Suprapubic skin (tissue), 4 donors: ENCODE measurements around the gene OR4D10. TPM values are rescaled to one million over a fixed set of nuclear protein-coding genes. Genes with fewer than 3 reads are reported as not detected.
"Not testable (repeated sequence)": the region's sequence is repeated elsewhere in the genome, so short reads cannot be mapped to it uniquely, and the experiment has no call there.

Experiments
- DNase-seq, 2 donors: peaks; one replicate each; pipeline ENCODE4 v3.0.0-alpha.2; 2019; ENCODE audit warnings: low spot score in 2 of 2
- H3K27ac ChIP-seq: fragments of 200-600 bp; sonication (generic); one replicate; pipeline ENCODE4 v1.5.1; 2019
- H3K27me3 ChIP-seq: fragments of 200-600 bp; sonication (generic); one replicate; pipeline ENCODE4 v1.5.1; 2019
- H3K36me3 ChIP-seq: fragments of 200-600 bp; sonication (generic); one replicate; pipeline ENCODE4 v1.5.1; 2019
- H3K4me1 ChIP-seq: fragments of 200-600 bp; sonication (generic); one replicate; pipeline ENCODE4 v1.5.1; 2019
- H3K4me3 ChIP-seq: fragments of 200-600 bp; sonication (generic); one replicate; pipeline ENCODE4 v1.5.1; 2019; ENCODE audit warnings: mild to moderate bottlenecking
- H3K9me3 ChIP-seq: fragments of 200-600 bp; sonication (generic); one replicate; pipeline ENCODE4 v1.5.1; 2019
- CTCF ChIP-seq, 2 donors: fragments of 200-600 bp in 1 of 2; fragments of 450-650 bp in 1 of 2; sonication (generic) in 1 of 2; IDR thresholded peaks; one replicate each; pipeline ENCODE4 v1.5.1; 2016 to 2019; ENCODE audit warnings: antibody characterized with exemption in 2 of 2, mild to moderate bottlenecking in 1 of 2, moderate library complexity in 1 of 2
- EP300 ChIP-seq: sonication (generic); formaldehyde crosslinking; IDR thresholded peaks from one replicate; pipeline ENCODE4 v1.6.1; 2017; ENCODE audit warnings: antibody characterized with exemption
- POLR2A ChIP-seq, 2 donors: fragments of 450-650 bp; IDR thresholded peaks; one replicate each; pipeline ENCODE4 v1.6.1; 2017; ENCODE audit warnings: antibody characterized with exemption in 2 of 2, mild to moderate bottlenecking in 2 of 2, moderate library complexity in 2 of 2
- POLR2AphosphoS5 ChIP-seq, 3 donors: sonication (generic); formaldehyde crosslinking; IDR thresholded peaks; one replicate each; pipeline ENCODE4 v1.6.1; 2017; ENCODE audit warnings: antibody characterized with exemption in 3 of 3
- WGBS: methylation state at CpG from one replicate; pipeline ENCODE4 v1.1.5; 2018; 5-methylcytosine and 5-hydroxymethylcytosine counted together
- total RNA-seq, 4 donors: library from RNA; depleted of rRNA; stranded (reverse); fragments of >200 nt; gene quantifications; one replicate each; pipeline ENCODE4 v1.1.0, GENCODE V29; 2016

The OR4D10 gene
- total RNA-seq, 4 donors from 2014 or later, result not detected

- 69% methylated on average over 4 of the region's 4 CpGs for WGBS
- no peaks in the 10 kb centered on the region for H3K9me3 ChIP-seq
- no peaks in the 10 kb centered on the region for H3K36me3 ChIP-seq
- H3K27ac ChIP-seq, result no peak overlapping the region
- no peaks in the 10 kb centered on the region for H3K27me3 ChIP-seq
- no peak for DNase-seq
- no peaks in the 10 kb centered on the region for H3K4me1 ChIP-seq
- TF ChIP-seq EP300 (no peak), POLR2A (IDR thresholded peaks at IDR 0.05) (no peak), POLR2AphosphoS5 (IDR thresholded peaks at IDR 0.05) (no peak), CTCF (IDR thresholded peaks at IDR 0.05) (peak in 1 of 2 donors; percentile 43)
- no peak overlapping the region for H3K4me3 ChIP-seq
Observed at GRCh38 chr11:59429924-59430516, 43.1 kb upstream of the OR4D10 start.

- Histone ChIP-seq H3K9me3 (no peaks in the 10 kb centered on the region), H3K36me3 (no peaks in the 10 kb centered on the region), H3K4me3 (no peak within 1 kb of the TSS), H3K27me3 (no peaks in the 10 kb centered on the region), H3K27ac (no peak within 1 kb of the TSS), H3K4me1 (no peaks in the 10 kb centered on the region)
- no peak for TF ChIP-seq POLR2AphosphoS5 (IDR thresholded peaks at IDR 0.05)
- no peak for TF ChIP-seq EP300
- no peak for TF ChIP-seq CTCF (IDR thresholded peaks at IDR 0.05)
- no peak for TF ChIP-seq POLR2A (IDR thresholded peaks at IDR 0.05)
- WGBS, result 46% methylated on average over 3 of the region's 3 CpGs
- DNase-seq, result no peak
Observed at GRCh38 chr11:59436169-59436568, 36.9 kb upstream of the OR4D10 start, which contains the start of gene OR5A1. TSS of gene OR5A1 (plus strand) at chr11:59436469. CDS start at chr11:59443169, 6,700 bp downstream.

GRCh38 chr11:59437770-59438169, 35.3 kb upstream of the OR4D10 start:
- WGBS, result 72% methylated on average over 7 of the region's 7 CpGs
- no peak for TF ChIP-seq POLR2AphosphoS5 (IDR thresholded peaks at IDR 0.05)
- TF ChIP-seq CTCF (IDR thresholded peaks at IDR 0.05), result no peak
- TF ChIP-seq EP300, result no peak
- no peak for TF ChIP-seq POLR2A (IDR thresholded peaks at IDR 0.05)

GRCh38 chr11:59445624-59446023, 27.5 kb upstream of the OR4D10 start:
- not testable (repeated sequence) for DNase-seq, H3K27me3 ChIP-seq, H3K4me3 ChIP-seq, H3K9me3 ChIP-seq, H3K27ac ChIP-seq, H3K36me3 ChIP-seq, H3K4me1 ChIP-seq
- 81% methylated on average over 1 of the region's 1 CpG for WGBS

More at GRCh38 chr11:59437770-59438169, 35.3 kb upstream of the OR4D10 start:
- Histone ChIP-seq H3K9me3 (no peaks in the 10 kb centered on the region), H3K36me3 (no peaks in the 10 kb centered on the region), H3K4me1 (no peaks in the 10 kb centered on the region), H3K27ac (no peak overlapping the region), H3K27me3 (no peaks in the 10 kb centered on the region), H3K4me3 (no peak overlapping the region)
- no peak for DNase-seq

GRCh38 chr11:59448484-59448883, 24.6 kb upstream of the OR4D10 start:
- no peaks in the 10 kb centered on the region for H3K4me1 ChIP-seq
- H3K27me3 ChIP-seq, result no peaks in the 10 kb centered on the region
- H3K36me3 ChIP-seq, result no peaks in the 10 kb centered on the region
- TF ChIP-seq CTCF (IDR thresholded peaks at IDR 0.05) (no peak), POLR2AphosphoS5 (IDR thresholded peaks at IDR 0.05) (no peak), EP300 (no peak), POLR2A (IDR thresholded peaks at IDR 0.05) (no peak)
- no peak for DNase-seq
- 81% methylated on average over 2 of the region's 2 CpGs for WGBS
- H3K27ac ChIP-seq, result no peak overlapping the region
- H3K4me3 ChIP-seq, result no peak overlapping the region
- H3K9me3 ChIP-seq, result peaks cover 3% of the 10 kb centered on the region

- 87% methylated on average over 2 of the region's 2 CpGs for WGBS
- TF ChIP-seq POLR2AphosphoS5 (IDR thresholded peaks at IDR 0.05), result no peak
- no peak for TF ChIP-seq CTCF (IDR thresholded peaks at IDR 0.05)
- TF ChIP-seq POLR2A (IDR thresholded peaks at IDR 0.05), result no peak
- no peak for TF ChIP-seq EP300
- DNase-seq, result no peak
- no peak within 1 kb of the TSS for H3K4me3 ChIP-seq
- H3K4me1 ChIP-seq, result no peaks in the 10 kb centered on the region
- H3K27ac ChIP-seq, result no peak within 1 kb of the TSS
- H3K9me3 ChIP-seq, result no peaks in the 10 kb centered on the region
- no peaks in the 10 kb centered on the region for H3K36me3 ChIP-seq
- no peaks in the 10 kb centered on the region for H3K27me3 ChIP-seq
Observed at GRCh38 chr11:59456661-59457060, 16.5 kb upstream of the OR4D10 start, which contains the start of gene OR4D6. TSS of gene OR4D6 (plus strand) at chr11:59456961. CDS start at chr11:59456961, 0 bp downstream.
